ENCODE data around the gene ADAM8.

DNA sequence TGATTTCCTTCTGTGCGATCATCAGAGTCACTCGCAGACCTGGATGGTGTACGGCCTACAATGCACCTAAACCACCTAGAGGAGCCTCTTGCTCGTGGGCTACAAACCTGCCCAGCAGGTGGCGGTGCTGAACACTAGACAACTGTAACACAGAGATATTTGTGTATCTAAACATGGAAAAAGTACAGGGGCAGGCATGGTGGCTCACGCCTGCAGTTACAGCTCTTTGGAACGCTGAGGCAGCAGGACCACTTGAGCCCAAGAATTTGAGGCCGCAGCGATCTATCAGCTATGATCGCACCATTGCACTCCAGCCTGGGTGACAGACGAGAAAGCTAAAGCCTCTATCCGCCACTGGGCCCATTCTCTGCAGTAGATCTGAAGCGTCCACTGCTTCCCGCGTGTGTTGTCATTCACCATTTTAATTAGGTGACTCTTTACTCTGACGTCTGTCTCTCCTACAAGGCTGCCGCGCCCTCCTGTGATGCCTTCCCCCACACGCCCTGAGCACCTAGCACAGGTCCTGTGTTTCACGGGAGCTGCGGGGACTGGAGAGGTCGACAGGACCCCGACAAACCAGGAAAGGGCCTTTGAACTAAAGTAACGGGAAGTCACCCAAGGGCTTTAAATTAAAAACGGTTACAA lies 31.2 kb upstream of the ADAM8 start:
- TF ChIP-seq, protein P1, sequence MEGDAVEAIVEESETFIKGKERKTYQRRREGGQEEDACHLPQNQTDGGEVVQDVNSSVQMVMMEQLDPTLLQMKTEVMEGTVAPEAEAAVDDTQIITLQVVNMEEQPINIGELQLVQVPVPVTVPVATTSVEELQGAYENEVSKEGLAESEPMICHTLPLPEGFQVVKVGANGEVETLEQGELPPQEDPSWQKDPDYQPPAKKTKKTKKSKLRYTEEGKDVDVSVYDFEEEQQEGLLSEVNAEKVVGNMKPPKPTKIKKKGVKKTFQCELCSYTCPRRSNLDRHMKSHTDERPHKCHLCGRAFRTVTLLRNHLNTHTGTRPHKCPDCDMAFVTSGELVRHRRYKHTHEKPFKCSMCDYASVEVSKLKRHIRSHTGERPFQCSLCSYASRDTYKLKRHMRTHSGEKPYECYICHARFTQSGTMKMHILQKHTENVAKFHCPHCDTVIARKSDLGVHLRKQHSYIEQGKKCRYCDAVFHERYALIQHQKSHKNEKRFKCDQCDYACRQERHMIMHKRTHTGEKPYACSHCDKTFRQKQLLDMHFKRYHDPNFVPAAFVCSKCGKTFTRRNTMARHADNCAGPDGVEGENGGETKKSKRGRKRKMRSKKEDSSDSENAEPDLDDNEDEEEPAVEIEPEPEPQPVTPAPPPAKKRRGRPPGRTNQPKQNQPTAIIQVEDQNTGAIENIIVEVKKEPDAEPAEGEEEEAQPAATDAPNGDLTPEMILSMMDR (IDR thresholded peaks at IDR 0.05), result peak in 3 of 4 experiments; percentile 20 to 27 (median 21)
- TF ChIP-seq POLR2A (IDR thresholded peaks at IDR 0.05), result no peak
